Activated B cell treated with CpG ODN at 0.5 μM for 24 hours (primary cell): ENCODE measurements around the gene MYADML2. TPM values are rescaled to one million over a fixed set of nuclear protein-coding genes. Genes with fewer than 3 reads are reported as not detected.

Source experiments
- ATAC-seq: fragments of 200-7000 bp; cut with Tn5 transposase; one replicate; pipeline ENCODE4 v1.10.0; 2021; ENCODE audit warnings: low read depth, mild to moderate bottlenecking, moderate library complexity
- CTCF ChIA-PET: fragments of 350-600 bp; sonication (Branson Sonifier 250); formaldehyde crosslinking; loops from one replicate; lab custom pipeline; 2021; ENCODE audit warnings: antibody characterized with exemption; lab: Charles Lee
- POLR2A ChIA-PET: fragments of 350-600 bp; sonication (Branson Sonifier 250); formaldehyde crosslinking; loops from one replicate; lab custom pipeline; 2021; ENCODE audit warnings: antibody characterized with exemption; lab: Charles Lee
- DNase-seq: peaks from one replicate; pipeline ENCODE4 v3.0.0; 2022
- H3K27ac Mint-ChIP-seq: one replicate; pipeline ENCODE4 v1.8.0; 2020; ENCODE audit warnings: mixed read lengths
- H3K27me3 Mint-ChIP-seq: one replicate; pipeline ENCODE4 v1.8.0; 2021; ENCODE audit warnings: mixed read lengths
- H3K36me3 Mint-ChIP-seq: one replicate; pipeline ENCODE4 v1.8.0; 2021; ENCODE audit warnings: low read depth, mixed read lengths
- H3K4me1 Mint-ChIP-seq: one replicate; pipeline ENCODE4 v1.8.0; 2021; ENCODE audit warnings: mixed read lengths
- H3K4me3 Mint-ChIP-seq: one replicate; pipeline ENCODE4 v1.8.0; 2020; ENCODE audit warnings: mild to moderate bottlenecking, mixed read lengths
- H3K9me3 Mint-ChIP-seq: one replicate; pipeline ENCODE4 v1.8.0; 2020; ENCODE audit warnings: mixed read lengths
- intact Hi-C: fragments of 100-400 bp; cut with micrococcal nuclease; formaldehyde crosslinking; loops from one replicate; pipeline ENCODE4 v1.15.1; 2024
- total RNA-seq: library from RNA; stranded (reverse); gene quantifications from 2 replicates; pipeline ENCODE4 v1.2.3, GENCODE V29; 2022
- TF ChIP-seq, protein P1 (sequence below): fragments of 200-600 bp; IDR thresholded peaks from one replicate; pipeline ENCODE4 v1.8.0; 2022; ENCODE audit warnings: antibody characterized with exemption, mild to moderate bottlenecking

Gene MYADML2
- total RNA-seq, 1 donor from 2014 or later: not detected

DNA sequence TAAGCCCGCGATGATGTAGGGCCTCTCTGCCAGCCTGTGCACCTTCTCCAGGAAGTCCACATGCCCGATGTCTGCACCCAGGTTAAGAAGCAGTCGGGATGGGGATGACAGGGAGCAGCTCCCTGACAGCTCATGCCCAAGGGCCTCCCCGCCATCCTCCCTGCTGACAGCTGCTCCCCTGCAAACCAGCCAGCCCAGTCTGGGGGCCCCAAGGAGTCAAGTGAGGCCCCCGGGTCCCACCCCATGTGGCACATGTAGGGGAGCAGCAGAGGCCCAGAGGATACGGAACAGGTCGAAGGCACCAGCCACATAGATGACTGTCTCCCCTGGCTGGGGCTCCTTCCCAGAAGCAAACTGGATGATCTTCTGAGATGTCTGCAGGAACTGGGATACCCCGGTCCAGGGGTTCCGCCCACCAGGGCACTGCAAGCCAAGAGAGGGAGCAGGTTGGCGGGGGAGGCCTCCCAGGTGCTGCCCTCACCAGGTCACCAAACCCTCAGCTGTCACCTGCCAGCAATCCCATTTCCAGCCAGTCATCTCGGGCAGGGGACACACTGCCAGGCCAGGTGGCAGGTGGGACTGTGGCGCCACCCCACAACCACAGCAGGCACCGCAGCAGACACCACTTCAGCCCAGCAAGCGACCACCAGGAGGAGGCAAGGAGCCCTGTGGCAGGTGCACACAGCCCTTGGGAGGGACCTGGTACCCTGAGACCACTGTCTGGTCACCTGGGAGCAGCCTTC, 40.4 kb downstream of the MYADML2 start:
- no peak overlapping the region for H3K4me3 Mint-ChIP-seq
- intact Hi-C loops: no loop called here
- no peak for DNase-seq
- peaks cover 7% of the 10 kb centered on the region for H3K4me1 Mint-ChIP-seq
- no peaks in the 10 kb centered on the region for H3K9me3 Mint-ChIP-seq
- no peak for ATAC-seq
- no peak overlapping the region for H3K27ac Mint-ChIP-seq
- ChIA-PET CTCF (no interaction called here), POLR2A (no interaction called here)
- peaks cover 19% of the 10 kb centered on the region for H3K36me3 Mint-ChIP-seq
- no peaks in the 10 kb centered on the region for H3K27me3 Mint-ChIP-seq
- TF ChIP-seq, protein P1, sequence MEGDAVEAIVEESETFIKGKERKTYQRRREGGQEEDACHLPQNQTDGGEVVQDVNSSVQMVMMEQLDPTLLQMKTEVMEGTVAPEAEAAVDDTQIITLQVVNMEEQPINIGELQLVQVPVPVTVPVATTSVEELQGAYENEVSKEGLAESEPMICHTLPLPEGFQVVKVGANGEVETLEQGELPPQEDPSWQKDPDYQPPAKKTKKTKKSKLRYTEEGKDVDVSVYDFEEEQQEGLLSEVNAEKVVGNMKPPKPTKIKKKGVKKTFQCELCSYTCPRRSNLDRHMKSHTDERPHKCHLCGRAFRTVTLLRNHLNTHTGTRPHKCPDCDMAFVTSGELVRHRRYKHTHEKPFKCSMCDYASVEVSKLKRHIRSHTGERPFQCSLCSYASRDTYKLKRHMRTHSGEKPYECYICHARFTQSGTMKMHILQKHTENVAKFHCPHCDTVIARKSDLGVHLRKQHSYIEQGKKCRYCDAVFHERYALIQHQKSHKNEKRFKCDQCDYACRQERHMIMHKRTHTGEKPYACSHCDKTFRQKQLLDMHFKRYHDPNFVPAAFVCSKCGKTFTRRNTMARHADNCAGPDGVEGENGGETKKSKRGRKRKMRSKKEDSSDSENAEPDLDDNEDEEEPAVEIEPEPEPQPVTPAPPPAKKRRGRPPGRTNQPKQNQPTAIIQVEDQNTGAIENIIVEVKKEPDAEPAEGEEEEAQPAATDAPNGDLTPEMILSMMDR: no peak

- Mint-ChIP-seq H3K4me3 (no peak overlapping the region), H3K27me3 (peaks cover 4% of the 10 kb centered on the region), H3K9me3 (no peaks in the 10 kb centered on the region), H3K4me1 (peaks cover 8% of the 10 kb centered on the region), H3K27ac (no peak overlapping the region), H3K36me3 (peaks cover 22% of the 10 kb centered on the region)
- ATAC-seq (no peak), DNase-seq (no peak)
- TF ChIP-seq, protein P1: no peak
- ChIA-PET POLR2A (no interaction called here), CTCF (no interaction called here)
- intact Hi-C loops: no loop called here
These were observed 41.0 kb downstream of the MYADML2 start for GRCh38 chr17:81905993-81906392.

DNA sequence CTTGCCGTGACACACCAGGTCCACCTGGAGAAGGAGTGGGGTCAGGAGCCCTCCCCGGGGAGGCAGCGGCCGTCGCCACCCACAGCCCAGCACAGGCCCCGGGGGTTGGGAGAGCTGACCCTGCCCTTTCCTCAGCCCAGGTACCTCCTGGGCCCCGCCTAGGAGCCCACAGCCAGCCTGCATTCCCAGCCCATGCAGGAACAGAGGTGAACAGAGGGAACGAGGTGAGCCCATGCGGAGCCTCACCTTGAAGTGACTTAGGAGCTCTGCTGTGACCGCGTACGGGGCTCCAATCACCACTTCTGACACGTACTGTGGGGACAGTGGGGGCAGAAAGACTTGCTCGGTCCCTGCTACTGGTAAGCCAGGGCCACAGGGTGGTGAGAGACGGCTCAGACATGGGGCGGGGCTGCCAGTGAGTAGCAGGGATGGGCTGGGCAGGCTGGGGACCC, 41.6 kb downstream of the MYADML2 start:
- Mint-ChIP-seq H3K4me3 (no peak overlapping the region), H3K9me3 (no peaks in the 10 kb centered on the region), H3K4me1 (peaks cover 8% of the 10 kb centered on the region), H3K36me3 (peaks cover 22% of the 10 kb centered on the region), H3K27ac (no peak overlapping the region), H3K27me3 (peaks cover 8% of the 10 kb centered on the region)
- CTCF ChIA-PET: no interaction called here
- intact Hi-C loops: no loop called here
- DNase-seq (no peak), ATAC-seq (no peak)
- POLR2A ChIA-PET: no interaction called here
- TF ChIP-seq, protein P1: no peak

GRCh38 chr17:81904600-81905423, 42.2 kb downstream of the MYADML2 start:
- Mint-ChIP-seq H3K9me3 (no peaks in the 10 kb centered on the region), H3K27me3 (peaks cover 10% of the 10 kb centered on the region), H3K27ac (no peak overlapping the region), H3K36me3 (peaks cover 29% of the 10 kb centered on the region), H3K4me1 (peaks cover 5% of the 10 kb centered on the region), H3K4me3 (no peak overlapping the region)
- no peak for ATAC-seq
- POLR2A ChIA-PET: no interaction called here
- DNase-seq: no peak
- TF ChIP-seq, protein P1: no peak
- intact Hi-C loops: no loop called here
- CTCF ChIA-PET: no interaction called here
